Stimulated activated CD8-positive, alpha-beta memory T cell treated with anti-CD3 and anti-CD28 coated beads, Interleukin-12 subunit alpha, Interleukin-12 subunit beta, amount 100 ng/mL, for 24 hours (primary cell): Measurements from ENCODE around the gene PPIL4.

Experiments
- DNase-seq: peaks from one replicate; pipeline ENCODE4 v3.0.0-alpha.2; 2020; ENCODE audit errors: extremely low read depth

Gene PPIL4

DNA sequence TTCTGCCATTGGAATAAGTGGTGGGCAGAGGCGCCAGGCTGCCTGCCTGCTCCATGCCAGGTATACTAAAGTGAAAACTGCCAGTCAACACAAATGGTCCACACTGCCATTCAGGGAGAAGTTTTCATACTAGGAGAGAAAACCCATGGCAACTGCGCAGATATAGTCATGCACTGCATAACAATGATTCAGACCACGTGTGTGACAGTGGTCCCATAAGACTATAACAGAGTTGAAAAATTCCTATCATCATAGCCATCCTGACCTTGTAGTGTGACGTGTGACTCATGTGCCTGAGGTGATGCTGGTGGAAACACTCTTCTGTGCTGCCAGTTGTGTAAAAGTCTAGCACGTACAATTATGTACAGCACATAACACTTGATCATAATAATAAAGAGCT lies 86.1 kb downstream of the PPIL4 start:
- no peak for DNase-seq

DNA sequence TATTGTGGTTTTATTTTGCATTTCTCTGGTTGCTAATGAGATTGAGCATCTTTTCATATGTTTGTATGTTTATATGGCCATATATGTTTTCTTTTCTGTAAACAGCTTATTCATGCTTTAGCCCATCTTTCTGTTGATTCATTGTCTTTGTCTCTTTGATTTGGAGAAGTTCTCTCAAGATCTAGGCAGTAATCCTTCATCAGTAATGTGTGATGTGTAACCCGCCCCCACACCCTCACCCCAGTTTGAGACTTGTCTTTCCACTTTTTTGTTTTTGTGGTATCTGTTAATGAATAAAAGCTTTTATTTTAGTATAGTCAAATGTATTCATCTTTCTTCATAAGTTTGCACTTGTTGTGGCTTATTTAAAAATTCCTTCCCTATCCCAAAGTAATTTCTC lies 87.0 kb downstream of the PPIL4 start:
- DNase-seq = no peak

- DNase-seq = no peak
Observed at GRCh38 chr6:149458196-149458595, 87.6 kb downstream of the PPIL4 start.

- no peak for DNase-seq
Observed at GRCh38 chr6:149457316-149457884, 88.4 kb downstream of the PPIL4 start.

GRCh38 chr6:149456311-149457021 lies 89.4 kb downstream of the PPIL4 start:
- no peak for DNase-seq

DNA sequence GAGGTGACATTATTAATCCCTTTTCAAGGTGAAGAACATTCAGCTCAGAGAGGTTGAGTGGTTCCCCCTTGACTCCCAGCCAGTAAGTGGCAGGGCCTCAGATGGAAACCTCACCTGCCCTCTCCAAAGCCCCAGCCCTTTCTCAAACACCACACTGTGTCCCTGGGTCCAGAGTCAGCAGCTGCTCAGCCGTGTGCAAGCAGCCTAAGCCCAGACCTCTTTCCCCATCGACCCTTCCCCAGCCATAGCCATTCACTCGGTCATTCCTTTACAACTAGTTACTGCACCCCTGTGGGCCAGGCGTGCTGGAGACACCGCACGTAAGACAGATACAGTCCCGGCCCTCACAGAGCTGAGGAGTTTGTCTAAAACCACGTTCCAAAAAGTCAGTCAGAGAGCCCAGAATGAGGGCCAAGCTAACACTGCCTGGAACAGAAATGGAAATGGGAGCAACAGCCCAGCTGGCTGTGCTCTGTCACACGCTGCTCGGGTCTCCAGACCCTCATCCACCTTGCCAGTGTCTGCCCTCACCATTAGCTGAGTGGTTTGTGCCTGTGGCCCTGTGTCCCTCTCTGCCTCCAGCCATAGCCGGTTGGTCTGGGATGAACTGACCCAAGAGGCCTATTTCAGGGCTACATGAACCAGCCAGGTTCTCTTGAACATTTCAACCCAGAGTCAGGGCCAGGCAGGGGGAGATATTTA lies 90.7 kb downstream of the PPIL4 start:
- DNase-seq = no peak
